DND-41 (cell line): ENCODE measurements around the gene PIEZO2.

Source experiments
- ATAC-seq: fragments of 200-7000 bp; cut with Tn5 transposase; 3 replicates; pipeline ENCODE4 v1.9.1; 2021; ENCODE audit warnings: low read depth; ENCODE audit not compliant: insufficient read depth
- DNase-seq: peaks from one replicate; pipeline ENCODE4 v3.0.0-alpha.2; 2020
- H2AFZ ChIP-seq: 2 replicates; pipeline ENCODE4 v1.6.0; 2012; ENCODE audit warnings: low read depth, low read length
- H3K27ac ChIP-seq: 2 replicates; pipeline ENCODE4 v1.5.1; 2012; ENCODE audit warnings: low read length, inconsistent platforms
- H3K27me3 ChIP-seq: fragments of 200-600 bp; sonication (generic); 2 replicates; pipeline ENCODE4 v1.6.0; 2012; ENCODE audit warnings: low read length, mild to moderate bottlenecking, inconsistent platforms; ENCODE audit not compliant: insufficient read depth, poor library complexity
- H3K36me3 ChIP-seq: 2 replicates; pipeline ENCODE4 v1.5.1; 2012; ENCODE audit warnings: low read length, inconsistent platforms; ENCODE audit not compliant: insufficient read depth
- H3K4me1 ChIP-seq: 2 replicates; pipeline ENCODE4 v1.5.1; 2012; ENCODE audit warnings: mild to moderate bottlenecking, low read length; ENCODE audit not compliant: insufficient read depth
- H3K4me2 ChIP-seq: 2 replicates; pipeline ENCODE4 v1.6.0; 2012; ENCODE audit warnings: mild to moderate bottlenecking, moderate library complexity, low read length, inconsistent platforms; ENCODE audit not compliant: insufficient read depth
- H3K4me3 ChIP-seq, 2 experiments: fragments of 200-600 bp in 1 of 2; shearing (Covaris generic) in 1 of 2; 2 replicates each; pipeline ENCODE4 v1.5.1; 2012 to 2016; ENCODE audit warnings: inconsistent platforms in 2 of 2, low read length in 2 of 2, mild to moderate bottlenecking in 2 of 2, low read depth in 1 of 2, moderate library complexity in 1 of 2
- H3K79me2 ChIP-seq: 2 replicates; pipeline ENCODE4 v1.6.0; 2012; ENCODE audit warnings: low read length, inconsistent platforms; ENCODE audit not compliant: insufficient read depth
- H3K9ac ChIP-seq: 2 replicates; pipeline ENCODE4 v1.6.0; 2012; ENCODE audit warnings: low read depth, mild to moderate bottlenecking, inconsistent platforms, low read length, moderate library complexity
- H3K9me3 ChIP-seq: 2 replicates; pipeline ENCODE4 v1.5.1; 2012; ENCODE audit warnings: low read length, moderate library complexity, mild to moderate bottlenecking, inconsistent platforms; ENCODE audit not compliant: insufficient read depth, severe bottlenecking
- H4K20me1 ChIP-seq: 2 replicates; pipeline ENCODE4 v1.6.0; 2012; ENCODE audit warnings: low read length; ENCODE audit not compliant: insufficient read depth
- CTCF ChIP-seq: IDR thresholded peaks from 2 replicates; pipeline ENCODE4 v1.5.1; 2012; ENCODE audit warnings: borderline replicate concordance, low read length, moderate library complexity, mild to moderate bottlenecking; ENCODE audit not compliant: poor library complexity, severe bottlenecking; ENCODE audit errors: extremely low read depth
- EZH2 ChIP-seq: IDR thresholded peaks from 3 replicates; pipeline ENCODE4 v1.6.1; 2012; ENCODE audit warnings: borderline replicate concordance, low read depth, mild to moderate bottlenecking, moderate library complexity, low read length, inconsistent platforms; ENCODE audit not compliant: severe bottlenecking

The PIEZO2 gene

GRCh38 chr18:10864722-10865121 lies 284.6 kb downstream of the PIEZO2 start:
- Histone ChIP-seq H2AFZ (no peak overlapping the region), H3K27ac (no peak overlapping the region), H3K9ac (no peak overlapping the region), H3K79me2 (no peaks in the 10 kb centered on the region), H3K36me3 (no peaks in the 10 kb centered on the region), H3K27me3 (peaks cover 7% of the 10 kb centered on the region), H3K9me3 (no peaks in the 10 kb centered on the region), H4K20me1 (no peaks in the 10 kb centered on the region), H3K4me1 (no peaks in the 10 kb centered on the region), H3K4me2 (no peak overlapping the region), H3K4me3 (no peak overlapping the region)
- TF ChIP-seq EZH2 = no peak
- no peak for TF ChIP-seq CTCF
- ATAC-seq (no peak), DNase-seq (no peak)

GRCh38 chr18:10863026-10863425 lies 286.3 kb downstream of the PIEZO2 start:
- H3K4me2 ChIP-seq = no peak overlapping the region
- peaks cover 13% of the 10 kb centered on the region for H3K27me3 ChIP-seq
- H3K9ac ChIP-seq = no peak overlapping the region
- no peaks in the 10 kb centered on the region for H3K36me3 ChIP-seq
- no peaks in the 10 kb centered on the region for H3K79me2 ChIP-seq
- no peak overlapping the region for H3K4me3 ChIP-seq
- no peak for ATAC-seq
- H3K27ac ChIP-seq = no peak overlapping the region
- TF ChIP-seq EZH2 = no peak
- no peak for TF ChIP-seq CTCF
- H2AFZ ChIP-seq = no peak overlapping the region
- H4K20me1 ChIP-seq = no peaks in the 10 kb centered on the region; the same call in 1 of the 2 replicates
- no peaks in the 10 kb centered on the region for H3K9me3 ChIP-seq
- no peaks in the 10 kb centered on the region for H3K4me1 ChIP-seq
- no peak for DNase-seq

- Histone ChIP-seq H3K4me3 (no peak overlapping the region), H3K27me3 (peaks cover 22% of the 10 kb centered on the region), H3K4me1 (no peaks in the 10 kb centered on the region; the same call in 1 of the 2 replicates), H3K9me3 (no peaks in the 10 kb centered on the region), H4K20me1 (no peaks in the 10 kb centered on the region; the same call in 1 of the 2 replicates), H3K27ac (no peak overlapping the region), H3K36me3 (no peaks in the 10 kb centered on the region), H2AFZ (no peak overlapping the region), H3K79me2 (no peaks in the 10 kb centered on the region), H3K4me2 (no peak overlapping the region), H3K9ac (no peak overlapping the region)
- no peak for DNase-seq
- TF ChIP-seq EZH2 = no peak
- TF ChIP-seq CTCF = no peak
- ATAC-seq = no peak
These were observed 288.4 kb downstream of the PIEZO2 start for GRCh38 chr18:10860928-10861327.

- DNase-seq (no peak), ATAC-seq (no peak)
- Histone ChIP-seq H3K9ac (no peak overlapping the region), H3K79me2 (no peaks in the 10 kb centered on the region), H4K20me1 (no peaks in the 10 kb centered on the region; the same call in 1 of the 2 replicates), H3K27me3 (peaks cover 23% of the 10 kb centered on the region), H3K9me3 (no peaks in the 10 kb centered on the region), H3K36me3 (no peaks in the 10 kb centered on the region), H3K27ac (no peak overlapping the region), H3K4me2 (no peak overlapping the region), H3K4me1 (no peaks in the 10 kb centered on the region; the same call in 1 of the 2 replicates), H3K4me3 (no peak overlapping the region), H2AFZ (no peak overlapping the region)
- TF ChIP-seq CTCF (no peak), EZH2 (no peak)
These were observed 289.0 kb downstream of the PIEZO2 start for GRCh38 chr18:10860382-10860781.
